ENCODE results near the gene RPS15.

DNA sequence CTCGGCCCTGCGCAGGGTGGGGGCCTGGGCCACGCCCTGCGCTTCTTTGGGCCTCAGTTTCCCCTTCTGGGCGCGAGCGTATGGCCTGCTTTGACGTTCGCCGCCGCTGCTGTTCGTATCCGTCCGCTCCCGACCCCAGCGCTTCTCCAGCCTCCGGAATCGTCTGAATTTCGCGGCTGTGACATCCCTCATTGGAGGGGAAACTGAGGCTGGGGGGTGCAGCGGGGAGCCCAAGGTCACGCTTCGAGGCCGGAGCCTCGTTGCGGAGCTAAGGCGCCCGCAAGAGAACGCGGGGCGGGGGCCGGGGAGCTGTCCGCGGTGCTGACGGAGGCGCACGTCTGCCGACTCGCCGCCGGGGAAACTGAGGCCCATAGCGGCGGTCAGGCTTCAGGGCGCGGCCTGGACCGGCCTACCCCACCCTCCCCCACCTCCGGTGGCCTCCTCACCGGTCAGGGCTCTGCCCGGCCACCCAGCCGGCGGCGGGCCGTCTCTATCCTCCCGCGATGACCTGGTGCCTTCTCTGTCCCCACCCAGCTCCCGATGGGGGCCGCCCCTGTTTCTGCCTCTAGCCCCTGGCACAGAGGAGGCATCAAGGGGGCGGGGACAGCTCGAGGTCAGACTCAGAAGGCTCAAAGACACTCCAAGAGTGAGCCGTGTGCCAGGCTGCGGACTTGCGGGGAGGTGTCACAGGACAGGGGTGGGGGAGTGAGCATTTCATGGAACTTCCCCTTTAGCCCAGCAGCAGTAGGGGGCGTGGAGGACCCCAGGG is 8.7 kb downstream of the RPS15 start:
- TF ChIP-seq, protein P1, sequence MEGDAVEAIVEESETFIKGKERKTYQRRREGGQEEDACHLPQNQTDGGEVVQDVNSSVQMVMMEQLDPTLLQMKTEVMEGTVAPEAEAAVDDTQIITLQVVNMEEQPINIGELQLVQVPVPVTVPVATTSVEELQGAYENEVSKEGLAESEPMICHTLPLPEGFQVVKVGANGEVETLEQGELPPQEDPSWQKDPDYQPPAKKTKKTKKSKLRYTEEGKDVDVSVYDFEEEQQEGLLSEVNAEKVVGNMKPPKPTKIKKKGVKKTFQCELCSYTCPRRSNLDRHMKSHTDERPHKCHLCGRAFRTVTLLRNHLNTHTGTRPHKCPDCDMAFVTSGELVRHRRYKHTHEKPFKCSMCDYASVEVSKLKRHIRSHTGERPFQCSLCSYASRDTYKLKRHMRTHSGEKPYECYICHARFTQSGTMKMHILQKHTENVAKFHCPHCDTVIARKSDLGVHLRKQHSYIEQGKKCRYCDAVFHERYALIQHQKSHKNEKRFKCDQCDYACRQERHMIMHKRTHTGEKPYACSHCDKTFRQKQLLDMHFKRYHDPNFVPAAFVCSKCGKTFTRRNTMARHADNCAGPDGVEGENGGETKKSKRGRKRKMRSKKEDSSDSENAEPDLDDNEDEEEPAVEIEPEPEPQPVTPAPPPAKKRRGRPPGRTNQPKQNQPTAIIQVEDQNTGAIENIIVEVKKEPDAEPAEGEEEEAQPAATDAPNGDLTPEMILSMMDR (conservative IDR thresholded peaks at IDR 0.05; ENCODE audit: low read depth, low read length), result no peak
- no peak for TF ChIP-seq EZH2 (IDR thresholded peaks at IDR 0.05; ENCODE audit: borderline replicate concordance, low read depth, low read length, poor library complexity, severe bottlenecking)
